ENCODE data around the gene BBS1.

The BBS1 gene

DNA sequence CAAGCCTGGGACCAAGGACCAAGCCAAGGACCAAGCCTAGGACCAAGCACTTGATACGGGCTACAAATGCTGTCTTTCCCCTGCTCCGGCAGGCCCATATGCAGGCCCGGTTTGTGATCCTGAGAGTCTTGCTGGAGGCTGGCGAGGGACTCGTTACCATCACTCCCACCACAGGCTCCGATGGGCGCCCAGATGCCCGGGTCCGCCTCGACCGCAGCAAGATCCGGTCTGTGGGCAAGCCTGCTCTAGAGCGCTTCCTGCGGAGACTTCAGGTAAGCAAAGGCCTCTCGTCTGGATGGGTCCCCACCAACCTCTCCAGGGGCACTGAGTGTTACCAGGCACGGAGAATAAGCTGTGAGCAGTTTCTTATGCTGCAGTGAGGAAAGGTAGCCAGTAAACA lies 13.2 kb upstream of the BBS1 start:
- TF ChIP-seq ZNF274 (IDR thresholded peaks at IDR 0.05; ENCODE audit: low read depth, low read length) (no peak), SUZ12 (IDR thresholded peaks at IDR 0.05; ENCODE audit: extremely low read depth, insufficient read depth, insufficient read length) (no peak), YY1 (IDR thresholded peaks at IDR 0.05; ENCODE audit: insufficient read depth, insufficient read length) (no peak)
- peaks cover 70% of the 10 kb centered on the region for H3K36me3 ChIP-seq (ENCODE audit: insufficient read depth, insufficient read length, low read length)
- H3K4me3 ChIP-seq (ENCODE audit: insufficient read length, low read depth) = no peak overlapping the region
- no peaks in the 10 kb centered on the region for H3K27me3 ChIP-seq (ENCODE audit: insufficient read depth, insufficient read length)
- no peak for DNase-seq (ENCODE audit: low read depth, low spot score)
- no peaks in the 10 kb centered on the region for H3K9me3 ChIP-seq (ENCODE audit: insufficient read depth, low read length)
- H3K4me1 ChIP-seq (ENCODE audit: insufficient read depth, insufficient read length) = peaks cover 1% of the 10 kb centered on the region
- H3K9ac ChIP-seq (ENCODE audit: insufficient read length, low read depth) = no peak overlapping the region

DNA sequence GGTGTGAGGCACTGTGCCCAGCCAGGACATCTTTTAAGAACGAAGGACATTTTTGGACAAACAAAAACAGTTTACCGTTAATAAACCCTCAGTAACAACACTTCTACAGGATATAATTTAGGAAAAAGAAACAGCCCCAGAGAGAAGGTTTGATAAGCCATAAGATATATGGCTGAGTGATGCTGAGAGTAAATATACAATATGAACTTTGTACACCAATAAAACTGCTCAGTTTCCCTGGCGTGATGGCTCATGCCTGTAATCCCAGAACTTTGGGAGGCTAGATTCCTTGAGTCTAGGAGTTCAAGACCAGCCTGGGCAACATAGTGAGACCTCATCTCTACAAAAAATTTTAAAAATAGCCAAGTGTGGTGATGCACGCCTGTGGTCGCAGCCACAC lies 11.9 kb upstream of the BBS1 start:
- no peak overlapping the region for H3K9ac ChIP-seq (ENCODE audit: insufficient read length, low read depth)
- no peaks in the 10 kb centered on the region for H3K27me3 ChIP-seq (ENCODE audit: insufficient read depth, insufficient read length)
- no peaks in the 10 kb centered on the region for H3K9me3 ChIP-seq (ENCODE audit: insufficient read depth, low read length)
- no peak for DNase-seq (ENCODE audit: low read depth, low spot score)
- TF ChIP-seq ZNF274 (IDR thresholded peaks at IDR 0.05; ENCODE audit: low read depth, low read length) = no peak
- TF ChIP-seq YY1 (IDR thresholded peaks at IDR 0.05; ENCODE audit: insufficient read depth, insufficient read length) = no peak
- no peak for TF ChIP-seq SUZ12 (IDR thresholded peaks at IDR 0.05; ENCODE audit: extremely low read depth, insufficient read depth, insufficient read length)
- H3K4me1 ChIP-seq (ENCODE audit: insufficient read depth, insufficient read length) = no peaks in the 10 kb centered on the region
- H3K36me3 ChIP-seq (ENCODE audit: insufficient read depth, insufficient read length, low read length) = peaks cover 57% of the 10 kb centered on the region
- no peak overlapping the region for H3K4me3 ChIP-seq (ENCODE audit: insufficient read length, low read depth)

DNA sequence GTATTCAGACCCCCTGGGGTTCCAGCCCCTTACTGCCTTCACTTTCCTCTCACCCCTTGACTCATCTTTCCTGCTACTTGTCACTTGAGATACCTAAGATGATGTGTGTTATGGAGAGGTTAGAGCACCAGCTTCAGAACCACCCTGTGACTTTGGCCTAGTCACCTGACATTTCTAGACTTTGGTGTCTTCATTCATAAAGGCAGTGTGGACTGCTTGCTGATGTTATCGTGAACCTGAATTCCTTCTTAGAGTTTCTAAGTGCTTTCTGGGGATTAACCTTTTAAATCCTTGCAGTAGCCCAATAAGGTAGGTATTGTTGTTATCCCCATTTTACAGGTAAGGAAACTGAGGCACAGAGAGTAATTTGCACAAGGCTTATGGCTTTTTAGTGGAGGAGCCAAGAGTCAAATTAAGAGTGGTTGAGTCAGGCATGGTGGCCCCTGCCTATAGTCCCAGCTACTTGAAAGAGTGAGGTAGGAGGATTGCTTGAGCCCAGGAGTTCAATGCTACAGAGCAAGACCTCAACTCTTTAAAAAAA lies 5.1 kb upstream of the BBS1 start:
- H3K4me3 ChIP-seq (ENCODE audit: insufficient read length, low read depth) = no peak overlapping the region
- DNase-seq (ENCODE audit: low read depth, low spot score) = no peak
- H3K9ac ChIP-seq (ENCODE audit: insufficient read length, low read depth) = no peak overlapping the region
- H3K36me3 ChIP-seq (ENCODE audit: insufficient read depth, insufficient read length, low read length) = peaks cover 53% of the 10 kb centered on the region
- no peaks in the 10 kb centered on the region for H3K27me3 ChIP-seq (ENCODE audit: insufficient read depth, insufficient read length)
- H3K9me3 ChIP-seq (ENCODE audit: insufficient read depth, low read length) = no peaks in the 10 kb centered on the region
- TF ChIP-seq ZNF274 (IDR thresholded peaks at IDR 0.05; ENCODE audit: low read depth, low read length) = no peak
- H3K4me1 ChIP-seq (ENCODE audit: insufficient read depth, insufficient read length) = peaks cover 8% of the 10 kb centered on the region

DNA sequence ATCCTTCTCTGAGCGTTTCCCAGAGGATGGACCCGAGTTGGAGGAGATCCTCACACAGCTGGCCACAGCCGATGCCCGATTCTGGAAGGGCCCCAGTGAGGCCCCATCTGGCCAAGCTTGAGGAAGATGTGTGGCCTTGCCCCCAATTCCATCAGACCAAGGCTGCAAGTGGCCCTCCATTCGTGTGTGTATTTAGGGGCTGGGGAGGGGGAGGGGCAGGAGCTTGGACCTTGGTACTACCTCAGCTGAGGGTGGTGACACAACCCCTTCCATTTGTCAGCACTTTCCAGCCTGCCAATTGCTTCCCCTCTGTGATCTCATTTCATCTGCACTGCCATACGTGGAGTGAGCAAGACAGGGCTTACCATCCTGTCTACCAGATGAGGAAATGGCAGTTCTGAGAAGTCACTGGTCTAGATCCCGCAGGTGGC lies 1.3 kb upstream of the BBS1 start:
- Histone ChIP-seq H3K36me3 (ENCODE audit: insufficient read depth, insufficient read length, low read length) (peaks cover 59% of the 10 kb centered on the region), H3K27me3 (ENCODE audit: insufficient read depth, insufficient read length) (no peaks in the 10 kb centered on the region), H3K4me1 (ENCODE audit: insufficient read depth, insufficient read length) (peaks cover 8% of the 10 kb centered on the region), H3K4me3 (ENCODE audit: insufficient read length, low read depth) (no peak overlapping the region), H3K9me3 (ENCODE audit: insufficient read depth, low read length) (no peaks in the 10 kb centered on the region), H3K9ac (ENCODE audit: insufficient read length, low read depth) (no peak overlapping the region)
- DNase-seq (ENCODE audit: low read depth, low spot score) = no peak
- TF ChIP-seq ZNF274 (IDR thresholded peaks at IDR 0.05; ENCODE audit: low read depth, low read length) = no peak
- no peak for TF ChIP-seq SUZ12 (IDR thresholded peaks at IDR 0.05; ENCODE audit: extremely low read depth, insufficient read depth, insufficient read length)
- TF ChIP-seq YY1 (IDR thresholded peaks at IDR 0.05; ENCODE audit: insufficient read depth, insufficient read length) = no peak

DNA sequence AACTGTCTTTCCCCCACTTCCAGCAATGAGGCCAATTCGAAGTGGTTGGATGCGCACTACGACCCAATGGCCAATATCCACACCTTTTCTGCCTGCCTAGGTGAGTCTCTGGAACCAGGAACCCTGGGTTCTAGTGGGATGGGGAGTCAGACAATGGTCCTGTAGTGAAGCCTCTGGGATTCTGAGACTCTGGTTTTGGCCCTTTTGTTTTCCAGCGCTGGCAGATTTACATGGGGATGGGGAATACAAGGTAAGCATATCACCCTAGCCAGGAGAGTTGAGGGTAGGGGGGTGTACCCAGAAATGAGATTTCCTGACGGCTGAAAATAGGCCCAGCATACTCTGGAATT lies 530 bp downstream of the BBS1 start:
- H3K4me1 ChIP-seq (ENCODE audit: insufficient read depth, insufficient read length) = no peaks in the 10 kb centered on the region
- H3K4me3 ChIP-seq (ENCODE audit: insufficient read length, low read depth) = peak overlapping the region; percentile 94
- TF ChIP-seq SUZ12 (IDR thresholded peaks at IDR 0.05; ENCODE audit: extremely low read depth, insufficient read depth, insufficient read length) (no peak), ZNF274 (IDR thresholded peaks at IDR 0.05; ENCODE audit: low read depth, low read length) (no peak)
- H3K9ac ChIP-seq (ENCODE audit: insufficient read length, low read depth) = peak overlapping the region; percentile 71
- H3K36me3 ChIP-seq (ENCODE audit: insufficient read depth, insufficient read length, low read length) = peaks cover 63% of the 10 kb centered on the region
- DNase-seq (ENCODE audit: low read depth, low spot score) = no peak
- H3K27me3 ChIP-seq (ENCODE audit: insufficient read depth, insufficient read length) = no peaks in the 10 kb centered on the region
- H3K9me3 ChIP-seq (ENCODE audit: insufficient read depth, low read length) = no peaks in the 10 kb centered on the region

DNA sequence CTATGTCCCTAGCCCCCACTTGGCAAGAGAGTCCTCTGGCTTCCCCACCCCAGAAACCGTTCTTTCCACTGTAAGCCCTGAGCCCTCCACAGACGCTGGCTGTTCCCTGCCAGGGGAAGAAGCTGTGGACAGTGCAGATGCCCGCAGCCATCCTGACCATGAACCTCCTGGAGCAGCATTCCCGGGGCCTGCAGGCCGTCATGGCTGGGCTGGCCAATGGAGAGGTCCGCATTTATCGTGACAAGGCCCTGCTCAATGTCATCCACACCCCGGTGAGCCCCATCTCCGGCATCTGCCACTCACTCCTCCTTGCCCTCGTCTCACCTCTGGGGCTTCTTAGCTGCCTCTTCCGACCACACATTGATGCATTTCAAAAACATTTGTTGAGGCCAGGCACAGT lies 13.2 kb downstream of the BBS1 start:
- Histone ChIP-seq H3K4me1 (ENCODE audit: insufficient read depth, insufficient read length) (no peaks in the 10 kb centered on the region), H3K9me3 (ENCODE audit: insufficient read depth, low read length) (no peaks in the 10 kb centered on the region), H3K36me3 (ENCODE audit: insufficient read depth, insufficient read length, low read length) (peaks cover 84% of the 10 kb centered on the region), H3K4me3 (ENCODE audit: insufficient read length, low read depth) (no peak overlapping the region), H3K9ac (ENCODE audit: insufficient read length, low read depth) (no peak overlapping the region), H3K27me3 (ENCODE audit: insufficient read depth, insufficient read length) (no peaks in the 10 kb centered on the region)
- no peak for DNase-seq (ENCODE audit: low read depth, low spot score)
- TF ChIP-seq YY1 (IDR thresholded peaks at IDR 0.05; ENCODE audit: insufficient read depth, insufficient read length) (no peak), ZNF274 (IDR thresholded peaks at IDR 0.05; ENCODE audit: low read depth, low read length) (no peak), SUZ12 (IDR thresholded peaks at IDR 0.05; ENCODE audit: extremely low read depth, insufficient read depth, insufficient read length) (no peak)

DNA sequence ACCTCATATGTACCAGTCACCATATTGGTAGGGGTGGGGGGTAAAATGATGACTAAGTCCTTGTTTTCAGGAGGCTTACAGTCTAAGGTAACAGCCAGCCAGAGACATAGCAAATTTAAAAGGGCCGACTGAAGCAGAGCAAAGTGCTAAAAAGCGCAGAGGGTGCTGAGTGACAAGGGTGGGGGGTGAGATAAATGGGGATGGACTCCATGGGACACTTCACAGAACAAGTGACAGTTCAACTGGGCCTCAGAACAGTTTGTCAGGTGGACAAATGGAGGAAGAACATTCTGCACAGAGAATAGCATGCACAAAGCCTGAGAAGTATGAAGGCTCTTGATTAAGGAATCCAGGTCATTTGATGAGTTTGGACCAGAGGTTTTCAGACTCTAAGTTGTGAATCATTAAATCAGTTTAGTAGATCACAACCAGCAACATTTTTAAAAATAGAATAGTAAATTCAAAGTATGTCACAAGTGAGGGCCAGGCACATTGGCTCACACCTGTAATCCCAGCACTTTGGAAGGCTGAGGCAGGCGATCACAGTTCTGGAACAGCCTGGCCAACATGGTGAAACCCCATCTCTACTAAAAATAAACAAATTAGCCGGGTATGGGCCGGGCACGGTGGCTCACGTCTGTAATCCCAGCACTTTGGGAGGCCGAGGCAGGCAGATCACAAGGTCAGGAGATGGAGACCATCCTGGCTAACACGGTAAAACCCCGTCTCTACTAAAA lies 14.0 kb downstream of the BBS1 start:
- H3K27me3 ChIP-seq (ENCODE audit: insufficient read depth, insufficient read length) = no peaks in the 10 kb centered on the region
- H3K9me3 ChIP-seq (ENCODE audit: insufficient read depth, low read length) = no peaks in the 10 kb centered on the region
- no peak overlapping the region for H3K4me3 ChIP-seq (ENCODE audit: insufficient read length, low read depth)
- peaks cover 3% of the 10 kb centered on the region for H3K4me1 ChIP-seq (ENCODE audit: insufficient read depth, insufficient read length)
- DNase-seq (ENCODE audit: low read depth, low spot score) = no peak
- TF ChIP-seq YY1 (IDR thresholded peaks at IDR 0.05; ENCODE audit: insufficient read depth, insufficient read length) = no peak
- no peak for TF ChIP-seq ZNF274 (IDR thresholded peaks at IDR 0.05; ENCODE audit: low read depth, low read length)
- TF ChIP-seq SUZ12 (IDR thresholded peaks at IDR 0.05; ENCODE audit: extremely low read depth, insufficient read depth, insufficient read length) = no peak
- no peak overlapping the region for H3K9ac ChIP-seq (ENCODE audit: insufficient read length, low read depth)
- peaks cover 80% of the 10 kb centered on the region for H3K36me3 ChIP-seq (ENCODE audit: insufficient read depth, insufficient read length, low read length)

Measured in NT2/D1 (cell line).